K562 (cell line): ENCODE data around the gene RASL12. TPM values are rescaled to one million over a fixed set of nuclear protein-coding genes. Genes with fewer than 3 reads are reported as not detected.

Source experiments
- ATAC-seq: fragments of 200-7000 bp; cut with Tn5 transposase; 3 replicates; pipeline ENCODE4 v1.9.1; 2020; ENCODE audit warnings: moderate library complexity
- BruUV-seq: library from RNA; stranded (reverse); fragments of 400-500 nt; replicated peaks from 2 replicates; lab custom pipeline; 2021; lab: Mats Ljungman, UMichigan
- CTCF ChIA-PET: fragments of 300-600 bp; formaldehyde crosslinking; extraction: SDS; loops from one replicate; lab custom pipeline; 2021; ENCODE audit warnings: low intra/inter-chr PET ratio; lab: Yijun Ruan, JAX
- POLR2A ChIA-PET: fragments of 300-600, 350-650 bp; sonication (Branson Sonifier 250); formaldehyde crosslinking; extraction: SDS; loops from one replicate; lab custom pipeline; 2021; ENCODE audit warnings: antibody characterized with exemption, inconsistent platforms; lab: Yijun Ruan, JAX
- DNase-seq, 4 experiments: peaks; one replicate each; pipeline versions ENCODE4 v3.0.0 to v3.0.0-alpha.2; 2011 to 2018; ENCODE audit warnings: low spot score in 3 of 4, mixed read lengths in 3 of 4; ENCODE audit errors: extremely low read depth in 1 of 4
- FAIRE-seq: peaks from 2 replicates; lab custom pipeline; 2011; peaks lifted over from hg19 to GRCh38; lab: Jason Lieb, UNC
- H2AFZ ChIP-seq: 2 replicates; pipeline ENCODE4 v1.6.0; 2011; ENCODE audit warnings: low read depth, low read length, control low read depth, inconsistent platforms
- H3K27ac ChIP-seq: fragments of 200-600 bp; 3 replicates; pipeline ENCODE4 v1.8.0; 2011; ENCODE audit warnings: low read depth, mild to moderate bottlenecking, control low read depth, inconsistent platforms, low read length, moderate library complexity, mixed read lengths; ENCODE audit errors: extremely low read depth
- H3K27me3 ChIP-seq, 2 experiments: fragments of 300-600 bp in 1 of 2; 2 replicates in 1 of 2; 3 replicates in 1 of 2; pipeline versions ENCODE4 v1.6.0 to v1.8.0; 2011; ENCODE audit warnings: inconsistent platforms in 2 of 2, low read length in 2 of 2, mild to moderate bottlenecking in 1 of 2, mixed read lengths in 1 of 2, moderate library complexity in 1 of 2; ENCODE audit not compliant: control insufficient read depth in 2 of 2, insufficient read depth in 2 of 2
- H3K36me3 ChIP-seq: fragments of 300-600 bp; 3 replicates; pipeline ENCODE4 v1.8.0; 2011; ENCODE audit warnings: mild to moderate bottlenecking, low read length, inconsistent platforms; ENCODE audit not compliant: control insufficient read depth, insufficient read depth
- H3K4me1 ChIP-seq, 2 experiments: fragments of 200-600 bp in 1 of 2; replicated peaks in 1 of 2; 2 replicates in 1 of 2; 3 replicates in 1 of 2; pipeline versions ENCODE4 v1.5.1 to v1.8.0; 2011; ENCODE audit warnings: inconsistent platforms in 2 of 2, low read length in 2 of 2, mild to moderate bottlenecking in 1 of 2, mixed read lengths in 1 of 2, moderate library complexity in 1 of 2; ENCODE audit not compliant: control insufficient read depth in 2 of 2, insufficient read depth in 2 of 2
- H3K4me2 ChIP-seq: 2 replicates; pipeline ENCODE4 v1.6.1; 2011; ENCODE audit warnings: low read length, control low read depth, inconsistent platforms, mixed read lengths; ENCODE audit not compliant: insufficient read depth
- H3K4me3 ChIP-seq: fragments of 200-600 bp; sonication (generic), shearing (Covaris generic); 2 replicates; pipeline ENCODE4 v1.5.1; 2016; ENCODE audit warnings: control low read depth, inconsistent platforms
- H3K79me2 ChIP-seq: fragments of 200-600 bp; 3 replicates; pipeline ENCODE4 v1.8.0; 2011; ENCODE audit warnings: low read length, inconsistent platforms; ENCODE audit not compliant: control insufficient read depth, insufficient read depth
- H3K9ac ChIP-seq, 2 experiments: 2 replicates each; pipeline versions ENCODE4 v1.6.0 to v1.6.1; 2011; ENCODE audit warnings: low read depth in 2 of 2, low read length in 2 of 2, control low read depth in 1 of 2, inconsistent platforms in 1 of 2, mild to moderate bottlenecking in 1 of 2, mixed read lengths in 1 of 2; ENCODE audit not compliant: insufficient read depth in 1 of 2
- H3K9me1 ChIP-seq: one replicate; pipeline ENCODE4 v1.6.0; 2011; ENCODE audit warnings: inconsistent platforms, mild to moderate bottlenecking, low read length, moderate library complexity; ENCODE audit not compliant: control insufficient read depth, insufficient read depth
- H3K9me3 ChIP-seq: replicated peaks from 2 replicates; pipeline ENCODE4 v1.5.1; 2011; ENCODE audit warnings: low read depth, low read length, inconsistent platforms; ENCODE audit not compliant: control insufficient read depth, insufficient read depth
- H4K20me1 ChIP-seq: replicated peaks from 2 replicates; pipeline ENCODE4 v1.6.1; 2011; ENCODE audit warnings: low read length, inconsistent platforms, mixed read lengths; ENCODE audit not compliant: control insufficient read depth, insufficient read depth
- DPF2 ChIP-seq: fragments of 450-650 bp; IDR thresholded peaks from 2 replicates; pipeline ENCODE4 v1.6.1; 2016
- NRF1 ChIP-seq, 2 experiments: fragments of 450-650 bp; IDR thresholded peaks in 1 of 2; conservative IDR thresholded peaks in 1 of 2; 2 replicates each; pipeline ENCODE4 v1.6.1; 2014; ENCODE audit warnings: mild to moderate bottlenecking in 2 of 2
- SRSF3 ChIP-seq: fragments of 200-400 bp; formaldehyde crosslinking; IDR thresholded peaks from 2 replicates; pipeline ENCODE4 v1.6.1; 2016; ENCODE audit warnings: mild to moderate bottlenecking, low read length, moderate library complexity; ENCODE audit not compliant: insufficient read depth
- ZBTB2 ChIP-seq: fragments of 450-650 bp; IDR thresholded peaks from 2 replicates; pipeline ENCODE4 v1.6.1; 2016; ENCODE audit warnings: antibody characterized with exemption
- WGBS: fragments of 100-300 bp; shearing (Covaris generic); methylation state at CpG from one replicate; pipeline ENCODE4 v1.1.6; 2016; ENCODE audit warnings: low coverage, mixed read lengths; ENCODE audit not compliant: insufficient coverage; ENCODE audit errors: missing lambda C conversion rate; 5-methylcytosine and 5-hydroxymethylcytosine counted together
- in situ Hi-C: fragments of 300-500 bp; cut with MboI; formaldehyde crosslinking; loops from 4 replicates; pipeline ENCODE4 v1.15.0; 2018; ENCODE audit warnings: inconsistent platforms, mixed read lengths
- intact Hi-C: fragments of 100-400 bp; cut with micrococcal nuclease; formaldehyde crosslinking; loops from 2 replicates; pipeline ENCODE4 v1.14.2; 2022
- polyA plus RNA-seq, 8 experiments: library from polyadenylated mRNA; depleted of rRNA in 4 of 8; stranded (reverse) in 5 of 8; unstranded in 3 of 8; fragments of >200 nt; fragmentation: Nextera tagmentation in 2 of 8; fragmentation: Illumina TruSeq in 1 of 8; extraction: Ambion mirVana in 2 of 8; extraction: Trizol in 1 of 8; gene quantifications; 2 replicates each; pipeline versions ENCODE4 v1.2.1 to v1.2.3, GENCODE V29; 2011 to 2014; ENCODE audit warnings: inconsistent platforms in 1 of 8, missing spikeins in 1 of 8
- total RNA-seq, 7 experiments: library from RNA; depleted of rRNA in 6 of 7; stranded (reverse); fragments of >200 nt in 6 of 7; fragmentation: Illumina TruSeq in 2 of 7; extraction: Trizol in 2 of 7; gene quantifications; 2 replicates each; pipeline versions ENCODE4 v1.2.1 to v1.2.3, GENCODE V29; 2011 to 2021; ENCODE audit warnings: low replicate concordance in 1 of 7

The RASL12 gene
- total and polyA plus RNA-seq, 9 of the 15 experiments (the other 6 are each of a cell fraction or from before 2014, with no cell fraction given) = not detected

DNA sequence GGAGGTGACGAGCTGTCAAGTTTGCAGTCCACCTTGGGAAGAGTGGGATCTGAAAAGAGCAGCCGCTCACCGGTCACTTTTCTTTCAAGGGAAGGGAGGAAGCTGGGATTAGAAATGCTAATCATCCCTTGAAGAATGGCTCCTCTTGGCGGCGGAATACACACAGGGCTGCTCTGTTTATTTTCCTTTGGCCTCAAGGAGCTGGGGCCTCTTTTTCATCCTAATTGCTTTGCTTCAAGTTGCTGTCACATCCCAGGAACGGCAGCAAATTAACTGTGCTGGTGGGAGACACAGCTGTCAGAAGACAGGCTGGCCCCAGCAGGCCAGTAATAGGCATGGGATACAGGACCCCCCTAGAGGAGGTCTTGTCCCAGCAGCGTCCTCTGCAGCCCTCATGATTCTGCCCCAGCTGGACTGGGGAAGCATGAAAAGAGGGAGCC lies 15.5 kb upstream of the RASL12 start (continued):
- TF ChIP-seq ZBTB2 = no peak

DNA sequence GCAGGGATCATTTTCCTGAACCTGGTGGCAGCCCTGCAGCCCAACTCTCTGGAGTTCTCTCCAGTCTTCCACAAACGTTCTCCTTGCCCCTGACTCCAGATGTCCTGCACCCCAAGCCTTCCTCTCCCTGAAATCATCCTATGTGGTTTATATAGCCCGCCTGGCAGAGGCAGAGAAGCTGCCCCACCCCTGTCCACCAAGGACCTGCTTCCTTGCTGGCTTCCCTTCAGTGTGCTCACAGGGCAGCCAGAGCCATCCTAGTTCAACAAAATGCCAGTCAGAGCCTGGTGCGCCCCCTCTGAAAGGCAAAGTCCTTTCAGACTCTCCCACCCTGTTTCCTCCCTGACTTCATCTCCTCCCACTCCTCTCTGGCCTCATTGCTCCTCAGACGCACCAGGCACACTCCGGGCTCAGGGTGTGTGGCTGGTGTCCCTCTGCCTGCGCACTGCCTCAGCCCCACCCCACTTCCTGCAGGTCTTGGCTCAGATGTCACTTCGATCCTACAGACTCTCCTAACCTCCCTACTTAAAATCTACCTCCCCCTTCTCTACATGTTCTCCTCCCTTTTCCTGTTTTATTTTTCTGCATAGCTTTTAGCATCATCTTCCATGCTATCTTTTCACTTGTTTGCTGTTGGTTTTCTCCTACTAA lies 14.6 kb upstream of the RASL12 start:
- no peak overlapping the region for H2AFZ ChIP-seq
- no peak for FAIRE-seq
- no peaks in the 10 kb centered on the region; the same call in 1 of the 2 replicates for H3K9me3 ChIP-seq
- intact Hi-C loops (no loop called here), in situ Hi-C loops (no loop called here)
- no peaks in the 10 kb centered on the region for H3K9me1 ChIP-seq
- no peak overlapping the region for H3K4me2 ChIP-seq
- POLR2A ChIA-PET = interaction anchor here (1.4 to 2.6 kb wide), 3 partner anchors 13 to 222 kb away, joined by 3 to 7 read pairs (median 4); partner anchors contain the start of gene RNU5B-1
- no TSS peak for BruUV-seq
- H4K20me1 ChIP-seq = peaks cover 8% of the 10 kb centered on the region
- no peak for DNase-seq
- peak; percentile 32; the same call in 1 of the 3 replicates for ATAC-seq
- CTCF ChIA-PET = interaction anchor here (0.5 to 1.7 kb wide), 3 partner anchors 29 to 920 kb away, joined by 3 to 6 read pairs (median 5); partner anchors contain the start of gene PPIB
- 6% methylated on average over 7 of the region's 7 CpGs for WGBS
- no peaks in the 10 kb centered on the region for H3K79me2 ChIP-seq
- peaks cover 0 to 7% of the 10 kb centered on the region in 2 experiments; a peak in 2 of 5 replicates for H3K4me1 ChIP-seq
- peaks cover 31 to 66% of the 10 kb centered on the region in 2 experiments for H3K27me3 ChIP-seq
- H3K9ac ChIP-seq = peak overlapping the region in 1 of 2 experiments; percentile 23; a peak in 1 of 4 replicates
- H3K36me3 ChIP-seq = no peaks in the 10 kb centered on the region
- no peak overlapping the region for H3K4me3 ChIP-seq
- TF ChIP-seq SRSF3 (no peak), NRF1 (conservative IDR thresholded peaks at IDR 0.05 in 1 of 2, IDR thresholded peaks at IDR 0.05 in 1 of 2) (peak; percentile 56 to 58; a peak in 2 of 4 replicates), DPF2 (no peak)
- no peak overlapping the region for H3K27ac ChIP-seq
